ENCODE data around the gene EPS8L3. TPM values are rescaled to one million over a fixed set of nuclear protein-coding genes. Genes with fewer than 3 reads are reported as not detected.

EPS8L3 gene
- total RNA-seq, 1 donor from 2014 or later: 0.11 TPM

DNA sequence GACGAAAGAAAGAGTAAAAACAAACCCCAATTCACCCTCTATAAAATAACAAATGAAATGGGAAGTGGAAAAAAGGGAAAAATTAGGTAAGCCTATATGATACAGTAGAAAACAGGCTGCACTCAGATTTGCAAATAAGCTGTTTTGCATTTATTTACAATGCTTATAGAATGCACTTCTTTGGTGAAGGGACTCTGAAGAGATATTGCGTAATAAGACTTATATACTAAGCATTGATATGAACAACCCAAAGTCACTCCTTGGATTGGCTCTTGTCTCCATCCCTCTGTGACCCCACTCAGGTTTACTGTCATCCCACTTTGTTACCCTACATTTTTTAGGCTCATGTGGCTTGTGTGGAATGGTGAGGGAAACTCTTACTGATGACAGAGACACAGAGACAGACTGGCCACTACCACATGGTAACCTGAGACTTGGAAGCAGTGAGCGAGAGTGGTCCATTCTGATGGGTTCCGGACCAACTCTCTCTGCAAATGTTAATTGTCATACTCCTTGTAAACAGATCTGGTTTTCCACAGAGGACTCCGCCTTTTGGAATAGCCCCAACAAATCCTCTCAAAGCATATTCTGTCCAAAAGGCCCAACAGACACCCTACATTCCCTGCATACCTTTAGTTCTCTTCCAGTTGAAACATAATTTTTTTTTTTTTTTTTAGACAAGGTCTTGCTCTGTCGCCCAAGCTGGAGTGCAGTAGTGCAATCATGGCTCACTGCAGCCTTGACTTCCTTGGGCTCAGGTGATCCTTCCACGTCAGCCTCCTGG, 40.6 kb downstream of the EPS8L3 start:
- Histone ChIP-seq H3K36me3 (no peaks in the 10 kb centered on the region), H3K27me3 (ENCODE audit: low read depth) (no peaks in the 10 kb centered on the region), H3K27ac (replicated peaks) (no peak overlapping the region), H3K4me3 (no peak overlapping the region), H3K9me3 (replicated peaks) (no peaks in the 10 kb centered on the region), H3K4me1 (no peaks in the 10 kb centered on the region)
- TF ChIP-seq, protein P1, sequence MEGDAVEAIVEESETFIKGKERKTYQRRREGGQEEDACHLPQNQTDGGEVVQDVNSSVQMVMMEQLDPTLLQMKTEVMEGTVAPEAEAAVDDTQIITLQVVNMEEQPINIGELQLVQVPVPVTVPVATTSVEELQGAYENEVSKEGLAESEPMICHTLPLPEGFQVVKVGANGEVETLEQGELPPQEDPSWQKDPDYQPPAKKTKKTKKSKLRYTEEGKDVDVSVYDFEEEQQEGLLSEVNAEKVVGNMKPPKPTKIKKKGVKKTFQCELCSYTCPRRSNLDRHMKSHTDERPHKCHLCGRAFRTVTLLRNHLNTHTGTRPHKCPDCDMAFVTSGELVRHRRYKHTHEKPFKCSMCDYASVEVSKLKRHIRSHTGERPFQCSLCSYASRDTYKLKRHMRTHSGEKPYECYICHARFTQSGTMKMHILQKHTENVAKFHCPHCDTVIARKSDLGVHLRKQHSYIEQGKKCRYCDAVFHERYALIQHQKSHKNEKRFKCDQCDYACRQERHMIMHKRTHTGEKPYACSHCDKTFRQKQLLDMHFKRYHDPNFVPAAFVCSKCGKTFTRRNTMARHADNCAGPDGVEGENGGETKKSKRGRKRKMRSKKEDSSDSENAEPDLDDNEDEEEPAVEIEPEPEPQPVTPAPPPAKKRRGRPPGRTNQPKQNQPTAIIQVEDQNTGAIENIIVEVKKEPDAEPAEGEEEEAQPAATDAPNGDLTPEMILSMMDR (IDR thresholded peaks at IDR 0.05; ENCODE audit: borderline replicate concordance): no peak
- intact Hi-C loops (cut with micrococcal nuclease): no loop called here
- no peak for DNase-seq

DNA sequence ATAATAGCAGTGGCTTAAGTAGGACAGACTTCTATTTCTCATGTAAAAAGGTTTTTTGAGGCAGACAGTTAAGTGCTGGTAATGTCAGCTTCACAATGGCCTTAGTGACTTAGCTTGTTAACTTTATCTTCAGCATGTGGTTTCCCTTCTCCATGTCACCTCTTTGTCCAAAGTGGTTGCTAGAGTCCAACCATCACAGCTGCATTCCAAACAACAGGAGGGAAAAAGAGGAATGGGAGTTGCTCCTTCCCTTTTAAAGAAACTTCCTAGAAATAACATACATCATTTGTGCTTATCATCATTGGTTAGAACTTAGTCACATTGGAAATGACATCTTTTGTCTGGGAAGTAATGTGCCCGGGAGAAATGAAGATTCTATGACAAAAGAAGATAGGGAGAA, 41.8 kb downstream of the EPS8L3 start:
- H3K27me3 ChIP-seq (ENCODE audit: low read depth): no peaks in the 10 kb centered on the region
- H3K4me3 ChIP-seq: no peak overlapping the region
- no peaks in the 10 kb centered on the region for H3K9me3 ChIP-seq (replicated peaks)
- H3K27ac ChIP-seq (replicated peaks): no peak overlapping the region
- no peak for DNase-seq
- H3K36me3 ChIP-seq: no peaks in the 10 kb centered on the region
- no peaks in the 10 kb centered on the region for H3K4me1 ChIP-seq
- intact Hi-C loops (cut with micrococcal nuclease): no loop called here
- TF ChIP-seq, protein P1 (IDR thresholded peaks at IDR 0.05; ENCODE audit: borderline replicate concordance): no peak

DNA sequence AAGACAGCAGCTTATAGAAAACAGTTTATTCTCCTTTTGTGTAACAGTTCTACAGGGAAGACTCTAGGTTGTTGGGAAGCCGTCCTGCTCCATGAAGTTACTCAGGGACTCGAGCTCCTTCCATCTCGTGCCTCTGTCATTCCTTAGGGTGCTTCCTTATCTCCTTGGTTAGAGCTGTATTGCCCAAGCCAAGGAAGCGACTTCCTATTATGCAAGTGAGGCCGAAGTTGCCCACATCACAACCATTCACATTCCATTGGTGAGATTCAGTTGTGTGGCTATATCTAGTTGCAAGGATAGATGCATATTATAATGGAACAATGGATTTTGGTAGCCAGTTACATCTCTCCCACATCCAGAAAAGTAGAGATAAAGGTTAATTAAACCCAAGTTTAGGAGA, 42.7 kb downstream of the EPS8L3 start:
- Histone ChIP-seq H3K27me3 (ENCODE audit: low read depth) (no peaks in the 10 kb centered on the region), H3K36me3 (no peaks in the 10 kb centered on the region), H3K4me1 (no peaks in the 10 kb centered on the region), H3K9me3 (replicated peaks) (no peaks in the 10 kb centered on the region), H3K27ac (replicated peaks) (no peak overlapping the region), H3K4me3 (no peak overlapping the region)
- TF ChIP-seq, protein P1 (IDR thresholded peaks at IDR 0.05; ENCODE audit: borderline replicate concordance): no peak
- intact Hi-C loops (cut with micrococcal nuclease): no loop called here
- no peak for DNase-seq

DNA sequence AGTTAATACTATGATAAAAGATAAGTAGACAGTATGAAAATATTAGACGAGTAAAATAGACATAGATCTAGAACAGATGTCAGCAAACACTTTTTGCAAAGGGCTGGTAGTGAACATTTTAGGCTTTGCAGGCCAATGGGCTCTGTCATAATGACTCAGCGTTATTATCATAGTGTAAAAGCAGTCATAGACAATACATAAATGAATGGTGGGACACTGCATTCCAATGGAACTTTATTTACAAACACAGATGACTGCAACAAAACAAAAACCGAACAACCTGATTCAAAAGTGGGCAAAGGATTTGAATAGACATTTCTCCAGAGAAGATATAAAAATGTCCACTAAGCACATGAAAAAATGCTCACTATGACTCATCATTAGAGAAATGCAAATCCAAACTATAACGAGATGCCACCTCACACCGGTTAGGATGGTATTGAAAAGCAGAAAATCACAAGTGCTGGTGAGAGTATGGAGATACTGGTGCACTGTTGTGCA, 44.3 kb downstream of the EPS8L3 start:
- Histone ChIP-seq H3K27ac (replicated peaks) (no peak overlapping the region), H3K36me3 (no peaks in the 10 kb centered on the region), H3K4me3 (no peak overlapping the region), H3K27me3 (ENCODE audit: low read depth) (no peaks in the 10 kb centered on the region), H3K4me1 (no peaks in the 10 kb centered on the region), H3K9me3 (replicated peaks) (no peaks in the 10 kb centered on the region)
- intact Hi-C loops (cut with micrococcal nuclease): no loop called here
- TF ChIP-seq, protein P1 (IDR thresholded peaks at IDR 0.05; ENCODE audit: borderline replicate concordance): no peak
- DNase-seq: no peak

DNA sequence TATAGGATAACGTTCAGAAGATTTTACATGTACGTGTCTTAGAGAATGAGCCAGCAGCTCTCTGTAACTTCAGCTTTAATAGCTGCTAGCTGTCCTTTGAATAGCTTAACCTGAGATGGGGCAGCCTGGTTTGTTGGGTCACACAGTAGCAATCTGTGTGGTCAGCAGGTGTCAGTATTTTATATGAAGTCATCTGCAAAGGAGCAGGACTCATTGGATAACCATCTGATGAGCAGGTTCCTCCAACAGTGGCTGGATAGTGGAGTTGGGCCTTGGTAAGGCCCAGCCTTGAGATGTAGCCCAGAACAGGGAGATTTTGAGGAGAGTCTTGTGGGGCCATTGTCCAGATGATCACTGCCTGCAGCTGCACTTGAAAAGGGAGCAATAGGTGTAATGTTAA, 45.2 kb downstream of the EPS8L3 start:
- Histone ChIP-seq H3K36me3 (no peaks in the 10 kb centered on the region), H3K4me1 (no peaks in the 10 kb centered on the region), H3K4me3 (no peak overlapping the region), H3K27me3 (ENCODE audit: low read depth) (no peaks in the 10 kb centered on the region), H3K27ac (replicated peaks) (no peak overlapping the region), H3K9me3 (replicated peaks) (no peaks in the 10 kb centered on the region)
- intact Hi-C loops (cut with micrococcal nuclease): no loop called here
- TF ChIP-seq, protein P1 (IDR thresholded peaks at IDR 0.05; ENCODE audit: borderline replicate concordance): peak; percentile 40
- DNase-seq: no peak
